Fibroblast of peridontal ligament (primary cell): ENCODE measurements around the gene SULT4A1.

Experiments
- DNase-seq: peaks from one replicate; pipeline ENCODE4 v3.0.0-alpha.2; 2010; ENCODE audit errors: extremely low read depth

Gene SULT4A1

DNA sequence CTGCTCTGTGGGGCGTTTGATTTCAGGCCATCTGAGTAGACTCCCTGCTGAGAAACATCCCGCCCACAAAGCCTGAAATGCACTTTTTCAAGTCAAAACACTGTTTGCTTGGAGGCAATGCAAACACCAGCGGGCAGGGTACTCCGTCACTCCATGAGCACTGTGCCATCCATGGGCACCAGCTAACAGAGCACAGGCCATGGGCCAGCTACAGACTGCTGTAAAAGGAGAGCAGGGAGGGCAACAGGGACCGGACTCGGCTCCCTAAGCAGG lies 33.7 kb downstream of the SULT4A1 start:
- no peak for DNase-seq

DNA sequence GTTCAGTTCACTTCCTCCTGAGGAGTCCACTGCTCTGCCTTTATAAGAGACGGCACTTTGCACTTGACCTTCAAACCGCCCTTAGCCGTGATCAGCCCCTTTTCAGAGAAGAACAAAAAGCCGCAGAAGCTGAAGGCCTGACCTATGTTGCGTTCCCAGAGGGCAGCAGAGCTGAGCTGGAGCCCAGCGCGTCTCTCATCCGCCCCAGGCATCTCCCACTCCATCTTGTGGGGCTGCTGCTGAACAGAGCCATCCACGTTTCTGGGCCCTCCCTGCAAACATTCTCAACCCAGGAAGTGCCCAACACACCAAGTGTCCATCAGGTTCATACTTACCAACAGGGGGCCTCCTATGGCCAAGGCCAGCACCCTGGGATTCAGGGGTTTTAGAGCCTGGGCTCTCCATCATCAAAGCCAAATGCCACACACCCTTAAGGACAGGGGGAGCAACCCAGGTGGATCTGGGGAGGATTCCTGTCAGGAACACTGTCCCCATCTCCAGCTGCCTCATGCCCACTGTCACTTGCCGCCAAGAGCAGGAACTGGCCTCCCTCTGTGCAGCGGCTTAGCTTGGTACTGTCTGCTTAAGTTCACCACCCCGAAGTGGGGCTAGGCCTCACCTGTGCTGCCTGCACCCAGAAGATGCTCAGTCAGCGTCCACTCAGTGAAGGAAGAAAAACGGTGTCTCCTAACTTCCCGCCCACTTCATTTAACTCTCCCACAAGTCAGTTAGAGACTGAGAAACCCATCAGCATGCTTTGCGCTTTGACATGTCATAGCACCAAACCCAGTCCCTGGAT lies 34.2 kb downstream of the SULT4A1 start:
- DNase-seq, result no peak

DNA sequence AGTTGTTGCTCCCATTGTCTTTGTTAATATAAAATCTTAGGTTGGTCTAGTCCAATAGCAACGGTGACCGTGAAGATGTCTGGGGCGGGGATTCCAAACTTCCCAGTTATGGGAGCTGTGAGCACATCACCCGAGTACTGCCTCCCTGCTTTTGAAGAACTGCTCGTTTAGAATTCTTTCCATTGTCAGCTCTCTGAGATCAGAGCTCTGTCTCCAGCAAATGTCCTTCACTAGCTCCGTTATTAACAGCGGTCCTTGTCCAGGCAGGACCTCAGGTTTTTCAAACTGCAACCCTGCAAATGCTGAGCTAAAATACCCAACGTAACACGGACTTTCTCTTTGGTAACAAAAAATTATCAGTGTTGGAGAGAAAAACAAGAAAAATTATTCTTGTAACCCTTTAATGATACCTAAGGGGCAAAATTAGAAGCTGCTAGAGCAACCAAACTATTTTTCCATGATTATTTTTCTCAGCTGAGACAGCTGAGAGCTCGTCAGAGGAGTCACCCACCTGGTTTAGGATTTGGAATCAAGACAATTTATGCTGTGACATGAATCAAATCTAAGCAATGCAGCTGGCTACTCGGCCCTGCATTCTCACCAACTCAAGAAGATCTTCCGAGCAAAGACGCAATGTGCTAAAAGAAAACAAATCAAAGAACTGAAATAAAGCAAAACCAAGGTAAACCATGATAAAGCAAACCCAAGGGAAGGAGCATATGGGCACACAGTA lies 35.1 kb downstream of the SULT4A1 start:
- DNase-seq, result no peak

DNA sequence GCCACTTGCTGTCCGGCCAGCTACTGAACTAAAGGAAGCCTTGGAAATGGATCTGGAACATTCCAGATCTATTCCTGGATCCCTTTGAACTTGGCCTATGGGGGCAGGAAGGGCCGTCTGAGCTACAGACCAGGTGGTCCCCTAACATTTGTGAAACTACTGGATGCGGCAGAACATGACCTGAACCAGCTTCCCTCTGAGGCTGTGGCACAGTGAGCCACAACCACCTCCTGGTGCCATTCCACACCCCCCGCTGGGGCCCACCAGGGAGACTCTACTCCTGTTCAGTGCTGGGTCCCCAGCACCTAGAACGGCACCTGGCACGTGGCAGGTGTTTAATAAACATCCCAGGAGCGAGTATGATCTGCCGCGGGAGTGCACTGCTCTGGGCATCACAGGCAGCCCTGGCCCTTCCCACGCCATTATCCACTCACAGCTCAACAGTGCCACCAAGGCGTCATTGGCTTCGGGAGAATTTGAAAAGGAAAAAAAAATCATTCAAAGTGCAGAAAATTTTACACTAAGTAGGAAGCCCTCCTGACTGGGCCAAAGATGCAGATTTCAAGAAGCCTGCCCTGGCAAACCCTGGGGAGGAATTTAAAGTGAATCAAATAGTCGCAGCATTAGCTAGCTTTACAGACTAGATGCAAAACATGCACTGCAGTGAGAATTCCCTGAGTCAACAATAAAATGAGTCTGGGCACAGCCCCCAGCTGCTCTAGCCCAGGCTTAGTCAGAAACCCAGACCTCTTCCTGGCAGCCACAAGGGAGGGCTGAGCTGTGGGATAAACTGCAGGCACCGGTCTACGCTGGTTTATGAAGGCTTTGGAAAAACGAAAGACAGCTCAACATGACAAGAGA lies 35.9 kb downstream of the SULT4A1 start:
- DNase-seq, result peak; percentile 80

DNA sequence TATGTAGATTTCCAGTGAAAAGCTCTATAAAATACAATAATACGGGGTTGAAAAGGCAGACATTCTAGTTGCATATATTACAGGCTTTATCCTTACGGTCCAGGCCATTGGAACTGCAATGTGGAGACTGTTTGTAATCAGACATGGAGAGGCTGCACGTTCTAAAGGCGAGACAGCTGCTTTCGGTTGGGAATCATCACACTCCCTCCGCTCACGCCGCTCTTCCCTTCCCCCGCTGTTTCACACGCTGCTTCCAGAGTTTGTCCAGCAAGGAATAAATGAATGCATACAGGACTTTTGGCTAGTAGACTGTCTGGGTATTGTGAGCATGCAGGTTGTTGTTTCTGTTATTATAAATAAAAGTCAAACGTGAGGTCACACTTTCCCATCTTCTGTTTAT lies 36.7 kb downstream of the SULT4A1 start:
- DNase-seq, result no peak

DNA sequence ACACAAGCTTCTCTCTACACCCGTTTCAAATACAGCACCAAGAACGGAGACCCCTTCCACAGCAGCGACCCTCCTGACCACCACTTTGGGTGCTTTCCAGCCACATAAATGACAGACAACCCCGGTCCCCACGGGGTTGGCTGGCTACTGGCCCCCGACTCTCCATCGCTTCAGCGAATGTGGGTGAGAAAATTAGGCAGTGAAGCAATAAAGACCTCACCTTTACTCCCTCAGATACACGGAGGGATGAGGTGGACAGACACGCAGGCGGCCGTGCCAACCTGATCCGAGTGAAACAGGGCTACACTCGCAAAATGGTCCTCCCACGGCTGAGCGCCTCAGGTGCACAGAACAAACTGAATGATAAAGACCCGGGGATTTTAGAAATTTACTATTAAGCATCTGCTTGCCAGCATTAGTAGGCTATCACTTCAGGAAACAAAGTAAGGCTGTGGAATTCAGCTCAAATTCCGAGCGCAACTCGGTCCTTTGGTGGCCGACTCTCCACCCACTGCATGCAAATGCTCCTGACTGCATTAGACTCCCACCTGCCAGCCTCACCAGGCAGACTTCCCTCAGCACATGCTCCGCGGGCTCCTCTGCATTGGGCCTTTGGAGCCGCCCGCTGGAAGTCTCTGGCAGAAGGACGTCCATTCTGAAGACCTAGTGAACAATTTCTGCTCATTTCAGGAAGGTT lies 37.4 kb downstream of the SULT4A1 start:
- no peak for DNase-seq

DNA sequence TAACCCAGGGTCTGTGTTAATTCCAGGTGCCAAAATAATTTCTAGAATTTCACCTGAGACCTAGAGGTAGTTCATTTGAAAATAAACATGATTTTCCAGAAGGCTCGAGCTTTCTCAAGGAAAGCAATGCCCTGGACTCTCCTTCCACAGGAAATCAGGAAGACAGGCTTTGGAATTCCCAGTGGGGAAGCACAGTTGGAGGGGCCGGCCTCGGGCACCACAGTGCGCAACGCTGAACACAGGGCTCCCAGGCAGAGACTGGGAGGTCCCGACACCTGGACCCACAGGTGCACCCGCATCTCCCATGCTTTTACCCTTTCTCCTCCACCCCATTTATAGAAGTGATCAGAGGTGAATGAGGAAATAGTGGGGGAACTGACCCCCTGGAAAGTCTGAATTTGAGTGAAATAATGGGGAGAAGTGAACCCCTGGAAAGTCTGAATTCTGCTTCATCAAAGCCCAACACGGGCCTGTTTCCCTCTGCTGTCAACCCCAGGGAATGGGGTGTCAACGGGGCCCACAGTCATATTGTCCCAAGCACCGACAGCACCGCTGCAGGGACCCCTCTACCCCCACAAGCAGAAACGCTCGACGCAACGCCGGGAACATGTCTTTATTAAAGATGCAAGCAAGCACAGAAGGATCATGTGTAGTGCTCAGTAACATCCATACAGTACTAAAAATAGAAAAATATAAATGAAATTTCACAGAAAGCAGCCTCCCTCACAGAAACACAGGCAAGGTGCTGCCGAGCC lies 38.2 kb downstream of the SULT4A1 start:
- no peak for DNase-seq

DNA sequence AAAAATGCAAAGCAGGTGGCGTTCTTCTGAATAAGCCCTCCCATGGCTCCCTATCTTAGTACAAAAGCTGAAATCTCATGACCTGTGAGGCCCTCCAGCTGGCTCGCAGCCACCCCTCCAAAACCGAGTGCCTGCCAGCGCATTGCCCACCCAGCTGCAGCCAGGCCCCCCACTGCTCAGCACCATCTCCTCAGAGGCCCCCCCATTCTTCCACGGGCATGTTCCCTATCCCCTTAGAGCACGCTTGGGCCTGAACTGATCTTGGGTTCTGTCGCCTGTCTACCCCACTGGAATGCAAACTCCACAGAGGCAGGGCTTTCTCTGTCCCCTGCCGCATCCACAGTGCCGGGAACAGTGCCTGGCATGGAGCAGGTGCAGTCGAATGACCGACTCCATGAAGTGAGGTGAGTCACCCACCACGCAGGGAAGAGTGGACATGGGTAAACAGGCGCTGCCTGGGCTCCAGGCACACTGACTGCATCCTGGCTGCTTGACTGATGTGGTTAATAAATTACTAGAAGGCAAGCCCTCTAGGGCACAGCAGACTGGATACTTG lies 38.9 kb downstream of the SULT4A1 start:
- DNase-seq, result no peak

DNA sequence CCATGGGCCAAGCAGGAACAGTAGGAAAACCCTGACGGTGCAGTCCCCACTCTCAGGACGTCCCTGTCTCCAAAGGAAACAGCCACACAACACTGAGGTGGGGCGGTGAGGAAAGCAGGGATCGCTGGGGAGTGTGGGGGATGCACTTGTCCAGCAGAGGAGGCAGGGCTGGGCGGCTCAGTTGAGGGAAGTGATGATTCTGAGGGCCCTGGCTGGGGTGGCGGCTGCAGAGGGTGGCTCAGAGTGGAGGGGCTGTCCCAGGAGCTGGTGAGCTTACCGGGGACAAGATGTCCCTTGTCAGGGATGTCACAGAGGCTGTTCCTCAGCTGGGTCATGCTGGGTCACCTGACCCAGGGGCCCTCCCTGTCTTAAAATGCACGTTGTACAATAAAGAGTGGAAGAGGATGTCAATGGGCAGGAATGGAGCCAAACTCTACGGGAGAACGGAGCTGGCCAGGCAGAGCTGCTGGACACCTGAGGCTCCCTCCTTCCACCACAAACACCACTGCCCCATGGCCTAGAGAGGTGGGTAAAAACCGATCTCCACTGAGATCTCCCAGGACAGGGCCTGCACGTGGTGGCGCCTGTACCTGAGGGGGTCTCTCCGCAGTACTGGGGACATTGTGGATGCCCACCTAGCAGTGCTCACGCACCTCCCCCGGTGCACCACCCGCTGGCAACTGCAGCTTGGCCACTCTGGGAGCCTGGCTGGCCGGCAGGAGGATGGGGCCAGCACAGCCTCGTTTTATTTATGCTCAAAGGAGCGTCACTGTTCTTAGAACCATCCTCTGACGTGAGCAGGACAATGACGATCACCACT lies 40.5 kb downstream of the SULT4A1 start:
- no peak for DNase-seq

DNA sequence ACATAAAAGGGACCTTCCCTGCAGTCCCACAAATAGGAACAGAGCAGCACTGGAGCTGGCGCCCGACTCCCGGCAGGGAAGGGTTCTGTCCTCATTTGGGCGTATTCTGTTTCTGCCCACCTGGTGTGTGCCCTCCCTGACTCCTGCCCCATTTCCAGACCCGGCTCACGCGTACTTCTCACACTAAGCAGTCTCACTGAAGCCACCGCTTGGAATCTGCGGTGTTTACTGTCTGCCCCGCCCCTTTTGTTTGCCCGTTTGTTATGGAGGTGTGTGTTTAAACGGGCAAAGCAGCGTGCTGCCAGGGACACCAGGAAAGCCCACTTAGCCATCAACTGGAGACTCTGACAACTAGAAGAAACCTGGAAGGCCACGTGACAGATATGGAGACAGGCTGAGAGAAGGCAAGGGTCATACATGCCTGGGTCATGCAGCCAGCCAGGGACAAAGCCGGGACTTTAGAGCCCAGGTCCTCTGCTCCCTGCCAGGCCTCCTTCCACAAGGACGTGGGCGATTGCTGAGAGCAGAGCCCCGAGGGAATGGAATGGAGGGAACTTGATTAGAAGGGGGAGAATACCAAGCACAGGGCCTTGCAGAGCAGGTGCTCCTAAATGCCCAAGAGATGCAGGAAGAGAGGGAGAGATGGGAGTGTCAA lies 41.5 kb downstream of the SULT4A1 start:
- no peak for DNase-seq

DNA sequence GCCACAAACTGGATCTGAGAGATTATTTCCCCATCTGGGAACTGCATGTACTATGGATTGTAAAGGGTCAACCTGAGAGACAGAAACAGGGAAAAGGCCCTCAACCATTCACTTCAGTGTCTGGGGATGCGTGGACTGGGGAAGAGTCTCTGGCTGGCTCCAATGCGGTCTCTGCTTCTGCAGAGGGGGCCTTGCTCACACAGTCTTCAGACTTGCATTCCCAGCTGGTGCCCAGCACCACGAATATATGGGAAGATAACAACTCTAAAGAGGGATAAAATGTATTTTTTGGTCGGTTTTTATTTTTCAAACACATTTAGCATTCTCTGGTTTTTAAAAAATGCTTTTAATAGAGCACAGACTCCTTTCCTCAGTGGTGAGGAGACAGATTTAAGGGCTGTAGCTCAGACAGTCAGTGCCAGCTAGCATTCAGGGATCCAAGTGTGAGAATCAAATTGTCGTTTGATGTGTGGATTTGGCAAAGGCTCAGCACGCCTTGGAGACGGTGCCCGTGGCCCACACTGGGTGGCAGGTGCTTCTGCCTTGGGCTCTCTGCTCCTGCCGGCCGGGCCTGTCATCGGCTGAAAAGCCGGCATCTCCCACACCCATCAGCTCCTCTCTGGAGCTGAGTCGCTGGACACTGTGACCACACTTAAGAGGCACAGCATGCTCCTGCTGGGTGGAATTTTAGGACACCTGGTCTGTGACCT lies 42.2 kb downstream of the SULT4A1 start:
- no peak for DNase-seq

DNA sequence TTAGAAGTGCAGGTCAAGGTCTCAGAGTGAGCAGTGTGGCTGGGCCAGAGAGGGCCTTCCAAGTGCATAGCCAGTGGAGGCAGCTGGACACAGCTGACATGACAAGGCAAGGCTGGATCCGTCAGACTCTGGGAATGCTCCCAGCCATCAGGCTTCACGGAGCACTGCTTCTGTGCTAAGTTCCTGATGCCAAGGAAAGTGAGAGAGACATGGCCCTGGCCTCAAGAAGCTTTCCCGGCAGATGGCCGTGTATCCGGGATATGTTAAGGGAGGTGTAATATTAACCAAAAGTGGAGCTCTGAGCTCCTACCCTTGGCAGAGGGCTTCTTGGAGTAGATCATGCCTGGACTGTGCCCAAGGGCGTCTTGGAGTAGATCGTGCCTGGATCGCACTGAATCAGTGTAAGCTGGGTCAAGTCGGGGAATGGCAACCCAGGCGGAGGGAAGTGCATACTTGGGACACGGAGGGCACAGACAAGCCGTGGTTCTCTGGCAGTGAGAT lies 42.8 kb downstream of the SULT4A1 start:
- DNase-seq, result no peak

DNA sequence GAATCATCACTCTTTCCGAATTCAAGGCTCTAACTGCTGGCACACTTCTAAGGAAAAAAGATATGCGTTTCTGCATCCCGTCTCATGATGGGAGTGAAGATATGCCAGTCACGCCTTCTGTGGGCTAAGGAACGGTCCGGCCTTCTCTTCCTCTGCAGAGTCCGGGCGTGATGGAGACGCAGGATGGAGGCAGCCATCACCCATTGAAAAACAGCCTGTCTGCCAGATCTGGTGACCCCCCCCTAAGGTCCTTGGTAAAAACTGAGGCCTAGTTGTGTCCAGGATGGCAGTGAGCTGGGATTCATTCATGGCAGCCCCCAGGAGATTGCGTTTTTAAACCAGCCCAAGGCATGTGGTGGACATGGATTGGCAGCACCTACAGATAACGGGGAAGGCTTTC lies 43.3 kb downstream of the SULT4A1 start:
- DNase-seq, result no peak

DNA sequence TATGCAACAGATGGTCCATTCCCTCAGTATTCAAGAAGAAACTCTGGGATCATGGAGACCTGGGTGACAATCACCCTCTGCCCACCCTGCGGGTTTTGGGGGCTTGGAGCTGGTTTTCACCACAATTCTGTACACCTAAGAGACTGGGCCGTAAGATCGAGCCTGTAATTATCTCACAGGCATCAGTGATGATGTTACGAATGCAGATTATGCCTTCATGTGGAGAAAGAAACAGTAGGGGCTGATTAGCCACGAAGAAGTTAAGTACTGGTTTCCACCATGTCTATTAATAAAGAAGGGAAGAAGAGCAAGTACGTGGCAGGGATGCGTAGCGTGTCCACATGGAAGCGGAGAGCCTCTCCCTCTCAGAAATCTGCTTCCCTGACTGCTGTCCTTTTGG lies 44.9 kb downstream of the SULT4A1 start:
- DNase-seq, result no peak

DNA sequence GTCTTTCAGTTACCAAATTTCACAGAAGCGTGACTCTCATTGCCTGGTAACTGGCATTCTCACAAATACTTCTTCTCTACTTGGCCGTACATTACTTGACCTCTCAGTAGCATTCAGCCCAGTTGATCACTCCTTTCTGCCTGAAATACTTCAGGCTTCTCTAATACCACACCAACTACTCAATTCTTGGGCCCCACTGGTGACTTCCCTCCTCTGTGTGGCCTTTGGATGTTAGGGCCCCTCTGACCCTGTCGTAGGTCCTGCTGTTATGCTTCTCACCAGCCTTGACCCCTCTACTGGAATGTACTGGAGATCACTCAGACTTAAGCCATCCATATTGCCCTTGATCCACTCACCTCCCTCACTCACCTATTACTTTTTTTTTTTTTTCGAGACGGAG lies 48.0 kb downstream of the SULT4A1 start:
- DNase-seq, result no peak

DNA sequence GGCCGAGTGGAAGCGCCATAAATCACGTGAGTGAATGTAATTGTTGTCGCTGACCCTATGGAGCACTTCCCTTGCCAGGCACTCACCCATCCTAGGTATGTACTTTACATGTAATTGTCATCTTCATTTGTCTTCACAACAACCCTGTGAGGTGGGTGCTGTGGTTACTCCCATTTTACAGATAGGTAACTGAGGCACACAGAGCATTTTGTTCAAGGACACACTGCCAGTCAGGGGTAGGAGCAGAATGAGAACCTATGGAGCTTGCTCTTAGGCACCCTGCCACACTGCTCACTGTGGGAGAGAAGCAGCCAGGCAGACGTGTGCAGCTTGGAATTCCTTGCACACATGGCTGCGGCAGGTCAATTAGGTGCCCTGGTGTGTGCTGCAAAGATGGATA lies 49.4 kb downstream of the SULT4A1 start:
- no peak for DNase-seq

DNA sequence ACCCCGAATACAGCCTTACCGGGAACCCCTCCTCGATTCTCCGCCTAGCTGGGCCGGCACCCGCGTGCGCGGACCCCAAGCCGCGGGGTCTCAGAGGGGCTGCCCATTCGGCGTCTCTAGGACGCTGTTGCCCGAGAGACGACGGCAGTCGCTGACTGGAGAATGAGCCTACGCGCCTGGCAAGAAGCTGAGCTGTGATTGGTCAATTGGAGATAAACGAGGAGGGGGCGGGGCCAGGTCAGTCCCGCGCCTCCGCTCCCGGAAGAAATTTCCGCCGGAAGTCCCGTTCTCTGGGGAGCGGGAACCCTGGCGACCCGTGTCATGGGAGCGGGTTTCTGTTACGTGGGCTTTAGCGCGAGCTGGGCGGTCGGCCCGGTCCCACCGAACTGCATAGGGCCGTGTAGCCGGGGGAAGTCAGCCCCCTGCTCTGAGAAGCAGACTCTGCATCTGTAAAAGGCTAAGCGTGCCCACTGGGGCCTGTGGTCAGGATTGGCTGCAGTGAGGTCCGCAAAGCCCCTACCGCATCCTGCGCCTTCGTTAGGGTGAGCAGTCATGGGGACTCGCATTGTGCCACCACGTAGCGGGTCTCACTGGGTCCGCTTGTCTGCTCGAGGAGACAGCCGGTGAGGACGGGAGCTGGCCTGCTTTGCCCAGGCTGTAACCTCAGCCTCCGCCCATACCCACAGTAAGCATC lies 50.0 kb downstream of the SULT4A1 start, which contains the start of gene EFCAB6:
TSS of gene EFCAB6 (minus strand) at position 157 of the 694 bp plus-strand sequence. CDS start 29,987 bp downstream, outside the sequence.
- peak; percentile 92 for DNase-seq

DNA sequence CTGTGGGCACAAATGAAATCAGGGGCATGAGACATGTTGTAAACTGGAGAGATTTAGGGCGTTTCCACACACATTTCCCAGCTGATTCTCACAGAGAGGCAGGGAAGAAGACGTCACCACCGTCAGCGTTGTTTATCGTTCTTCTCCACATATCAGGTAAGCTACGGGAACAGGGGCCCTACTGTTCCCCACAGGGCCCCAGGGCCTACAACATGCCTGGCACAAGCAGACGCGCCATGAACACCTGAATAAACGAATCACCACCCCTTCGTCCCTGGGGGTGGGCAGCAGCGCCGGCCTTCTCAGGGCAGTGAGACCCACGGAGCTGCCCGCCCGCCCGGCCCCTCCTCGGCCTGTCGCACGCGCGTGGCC lies 50.5 kb downstream of the SULT4A1 start:
- DNase-seq, result peak; percentile 54
